GM21723 (cell line): Measurements from ENCODE around the gene SYT17.
"Not testable (repeated sequence)": the region's sequence is repeated elsewhere in the genome, so short reads cannot be mapped to it uniquely, and the experiment has no call there.

Experiments
- ATAC-seq: cut with Tn5 transposase; IDR thresholded peaks from one replicate; pipeline ENCODE4 v1.9.1; 2021; ENCODE audit warnings: mild to moderate bottlenecking, moderate library complexity; ENCODE audit not compliant: unreplicated experiment

Gene SYT17

DNA sequence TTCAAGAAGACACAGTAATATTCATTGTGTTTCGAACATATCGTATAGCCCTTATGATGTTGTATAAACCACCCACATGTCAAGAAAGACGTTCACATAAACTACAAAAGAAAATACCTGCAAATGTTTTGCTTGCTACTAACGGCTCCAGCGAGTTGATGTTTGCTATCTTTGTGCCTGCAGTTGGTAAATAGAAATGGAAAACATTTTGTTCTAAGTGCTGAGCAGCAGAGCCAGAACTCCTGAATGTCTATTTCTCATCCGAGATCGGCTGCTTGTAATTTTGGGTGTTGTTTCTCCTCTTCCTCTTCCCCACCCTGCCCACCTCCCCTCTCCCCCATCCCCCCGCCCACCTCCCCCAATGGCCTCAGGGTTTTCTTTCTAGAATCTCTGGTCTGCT is 5.0 kb downstream of the SYT17 start:
- no peak for ATAC-seq

DNA sequence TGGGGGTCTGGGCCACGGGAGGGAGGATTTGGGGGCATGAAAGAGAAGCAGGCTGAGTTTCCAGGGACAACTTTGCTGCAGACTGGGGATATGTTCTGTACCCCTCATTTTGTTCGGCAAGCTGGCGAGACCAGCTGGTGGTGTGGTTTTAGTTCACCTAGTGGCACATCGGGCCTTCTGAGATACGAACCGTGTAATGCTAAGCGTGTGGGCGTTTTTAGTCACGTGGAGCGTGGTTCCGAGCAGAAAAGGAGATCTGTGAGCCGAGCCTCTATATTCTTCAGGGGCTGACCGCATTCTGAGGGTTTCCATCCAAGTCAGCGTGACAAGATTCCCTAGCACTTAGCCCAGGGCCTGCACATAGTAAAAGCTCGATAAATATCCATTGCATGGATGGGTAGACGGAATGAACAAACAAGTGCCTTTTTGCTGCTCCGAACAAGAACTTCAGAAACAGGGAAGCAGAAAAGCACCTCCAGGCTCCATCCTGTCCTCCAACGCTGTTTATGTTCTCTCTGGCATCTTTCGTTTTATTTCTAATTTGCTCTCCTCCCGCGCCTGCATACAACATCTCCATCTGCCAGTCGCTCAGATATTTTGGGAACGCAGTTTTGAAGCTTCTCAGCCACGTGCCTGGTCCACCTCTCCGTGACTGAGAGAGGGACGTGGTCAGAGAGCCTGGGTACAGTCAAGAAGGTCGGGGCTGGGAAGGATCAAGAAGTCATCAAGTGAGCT is 5.8 kb downstream of the SYT17 start:
- no peak for ATAC-seq

DNA sequence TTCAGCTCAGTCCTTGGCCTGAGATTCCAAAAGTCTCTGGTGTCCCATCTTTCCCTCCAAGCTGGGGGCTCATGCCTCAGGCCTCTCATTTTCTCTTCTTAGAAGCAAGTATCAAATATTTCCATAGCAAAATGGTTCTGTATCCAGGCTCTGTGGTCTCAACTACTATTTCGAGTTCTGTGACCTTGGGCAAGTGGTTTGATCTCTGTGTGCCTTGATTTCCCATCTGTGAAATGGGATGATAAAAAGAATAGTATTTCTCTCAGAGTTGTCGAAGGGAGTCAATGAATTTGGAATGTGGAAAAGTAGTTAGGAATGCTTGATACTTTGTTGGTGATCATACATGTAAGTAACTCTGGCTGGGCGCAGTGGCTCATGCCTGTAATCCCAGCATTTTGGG is 6.4 kb downstream of the SYT17 start:
- ATAC-seq: no peak

DNA sequence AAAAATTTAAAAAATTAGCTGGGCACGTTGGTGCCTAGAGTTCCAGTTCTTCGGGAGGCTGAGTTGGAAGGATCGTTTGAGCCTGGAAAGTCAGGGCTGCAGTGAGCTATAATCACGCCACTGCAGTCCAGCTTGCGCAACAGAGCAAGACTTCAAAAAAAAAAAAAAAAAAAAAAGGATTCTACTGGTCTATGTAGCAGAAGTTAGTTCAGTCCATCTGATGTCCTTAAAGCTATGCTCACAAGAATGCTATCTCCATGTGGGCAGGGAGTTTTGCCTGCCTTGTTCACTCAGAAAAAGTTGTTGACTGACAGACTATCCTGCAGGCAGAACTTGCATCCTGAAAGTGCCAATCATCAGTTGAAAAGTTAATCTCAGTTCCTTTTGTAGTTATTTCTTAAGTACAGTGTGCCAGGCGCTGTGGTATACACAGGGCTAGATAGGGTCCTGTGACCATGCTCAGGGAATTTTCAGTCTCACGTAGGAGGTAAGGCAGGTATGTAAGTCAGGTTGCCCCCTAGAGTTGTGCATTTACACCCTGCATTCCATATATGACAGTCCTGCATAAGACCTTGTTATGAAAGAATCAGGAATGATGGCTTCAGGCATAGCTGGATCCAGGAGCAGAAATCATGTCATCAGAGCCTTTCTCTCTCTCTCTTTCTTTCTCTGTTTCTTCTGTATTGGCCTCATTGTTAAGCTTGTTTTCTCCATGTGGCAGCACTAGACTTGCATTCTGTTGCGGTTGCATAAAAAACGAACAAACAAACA is 7.6 kb downstream of the SYT17 start:
- ATAC-seq: no peak

DNA sequence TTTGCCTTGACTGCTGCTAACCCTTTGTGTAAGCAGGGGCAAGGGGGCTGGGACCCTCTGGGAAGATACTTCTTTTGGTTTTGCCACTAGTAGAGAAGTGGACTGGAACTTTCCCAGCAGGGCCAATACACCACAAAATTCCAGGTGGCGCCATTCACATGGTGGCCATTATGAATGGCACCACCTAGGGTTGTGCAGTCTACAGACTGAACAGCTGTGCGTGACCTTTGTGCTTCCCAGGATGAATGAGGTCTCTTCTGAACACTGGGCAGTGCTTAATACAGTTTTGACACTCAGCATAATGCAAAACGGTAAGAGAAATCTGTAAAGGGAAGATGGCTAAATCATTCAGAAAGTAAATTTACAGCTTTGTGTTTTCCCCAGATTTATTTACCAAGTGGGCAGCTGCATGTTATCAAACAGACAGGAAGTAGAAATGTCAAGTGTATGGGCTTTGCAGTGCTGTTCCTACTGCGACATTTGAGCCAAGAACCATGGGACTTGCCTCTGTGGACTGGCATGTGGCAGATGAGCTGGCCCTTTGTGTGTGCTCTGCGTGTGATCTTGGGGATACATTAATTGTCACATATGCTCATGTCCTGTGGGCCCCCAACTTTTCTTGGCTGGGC is 9.2 kb downstream of the SYT17 start:
- ATAC-seq: no peak

DNA sequence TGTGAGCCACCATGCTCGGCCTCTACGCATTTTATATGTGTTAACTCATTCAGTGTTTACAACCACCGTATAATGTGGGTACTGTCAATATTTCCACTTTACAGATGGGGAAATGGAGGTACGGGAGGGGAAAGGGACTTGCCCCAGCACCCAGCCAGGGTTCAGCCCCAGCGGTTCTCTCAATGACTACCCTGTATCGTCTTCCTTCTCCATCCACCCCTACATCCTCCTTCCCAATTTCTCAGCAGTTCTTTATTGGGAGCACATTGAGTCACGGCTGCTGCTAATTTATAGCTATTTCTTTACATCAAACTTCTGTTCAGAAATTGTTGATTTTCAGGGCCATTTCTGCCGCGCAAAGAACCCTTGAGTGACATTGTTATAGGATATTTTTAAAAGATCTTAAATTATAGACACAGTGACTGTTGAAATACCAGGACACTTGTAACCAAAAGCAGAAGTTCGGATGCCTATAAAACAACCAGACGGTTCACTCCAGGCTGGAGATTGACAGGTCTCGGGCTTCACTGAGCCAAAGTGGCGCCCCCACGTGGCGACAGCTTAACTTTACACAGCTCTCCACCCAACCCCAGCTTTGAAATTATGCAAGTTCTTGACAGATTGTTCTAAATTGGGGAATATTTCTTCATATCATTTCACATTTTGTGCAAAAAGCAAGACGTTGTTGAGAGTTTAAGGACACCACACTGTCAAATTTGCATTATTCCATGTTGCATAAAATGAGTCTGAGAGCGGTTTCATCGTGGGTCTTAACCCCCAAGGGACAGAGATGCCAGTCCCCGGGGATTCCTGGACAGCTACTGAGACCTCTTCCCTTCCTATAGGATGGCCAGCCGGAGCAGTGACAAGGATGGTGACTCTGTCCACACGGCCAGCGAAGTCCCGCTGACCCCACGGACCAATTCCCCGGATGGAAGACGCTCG is 11.8 kb downstream of the SYT17 start:
- ATAC-seq: no peak

DNA sequence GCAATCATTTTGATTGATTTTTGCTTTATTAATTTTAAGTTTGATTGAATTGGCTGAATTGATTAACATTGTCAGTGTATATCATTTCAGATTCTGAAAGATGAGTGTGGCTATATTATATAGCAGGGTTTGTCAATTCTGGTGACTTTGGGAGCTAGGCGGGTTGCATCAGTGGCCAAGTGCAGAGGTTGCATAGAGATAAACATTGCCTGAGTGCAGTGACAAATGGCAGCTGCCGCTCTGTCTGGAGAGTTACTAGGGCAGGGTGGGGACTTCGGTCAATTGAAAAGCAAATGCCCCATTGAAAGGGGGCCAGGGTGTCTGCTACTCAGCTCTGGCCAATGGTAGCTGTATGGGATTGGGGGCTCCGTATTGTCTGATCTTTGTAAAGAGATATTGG is 12.7 kb downstream of the SYT17 start:
- ATAC-seq: no peak

DNA sequence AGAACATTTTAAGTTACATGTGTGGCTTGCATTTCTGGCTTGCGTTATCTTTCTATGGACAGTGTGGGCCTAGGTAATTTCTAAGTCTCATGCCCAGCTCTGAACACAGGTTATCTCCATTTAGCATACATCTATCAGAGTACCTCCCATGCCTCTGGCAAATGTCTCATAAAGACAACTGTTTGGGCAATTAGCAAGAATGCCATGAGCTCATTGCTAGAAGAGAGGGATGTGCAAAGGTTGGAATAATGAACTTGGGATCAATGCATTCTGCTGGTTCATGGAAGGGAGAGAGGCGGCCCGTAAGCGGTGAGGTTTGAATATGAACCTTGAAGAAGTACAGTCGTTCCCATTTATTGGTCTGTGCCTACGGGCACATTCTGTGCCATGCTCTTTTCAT is 14.4 kb downstream of the SYT17 start:
- no peak for ATAC-seq

DNA sequence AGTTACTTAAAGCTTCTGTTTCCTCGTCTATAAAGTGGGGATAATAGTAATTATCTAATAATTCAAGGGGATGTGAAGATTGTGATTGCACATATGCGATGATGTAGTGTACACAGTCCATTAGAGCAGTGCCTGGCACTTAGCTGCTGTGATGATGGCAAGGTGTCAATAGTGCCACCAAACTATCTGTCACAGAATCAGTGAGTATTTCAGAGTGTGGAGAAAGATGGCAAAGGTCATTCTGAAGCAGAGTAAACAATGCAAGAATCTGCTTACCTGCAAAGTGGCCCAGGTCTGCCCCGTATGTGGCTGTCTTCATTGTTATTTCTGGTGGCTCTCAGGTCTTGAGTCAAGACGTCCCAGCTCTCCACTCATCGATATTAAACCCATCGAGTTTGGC is 15.1 kb downstream of the SYT17 start:
- ATAC-seq: no peak

DNA sequence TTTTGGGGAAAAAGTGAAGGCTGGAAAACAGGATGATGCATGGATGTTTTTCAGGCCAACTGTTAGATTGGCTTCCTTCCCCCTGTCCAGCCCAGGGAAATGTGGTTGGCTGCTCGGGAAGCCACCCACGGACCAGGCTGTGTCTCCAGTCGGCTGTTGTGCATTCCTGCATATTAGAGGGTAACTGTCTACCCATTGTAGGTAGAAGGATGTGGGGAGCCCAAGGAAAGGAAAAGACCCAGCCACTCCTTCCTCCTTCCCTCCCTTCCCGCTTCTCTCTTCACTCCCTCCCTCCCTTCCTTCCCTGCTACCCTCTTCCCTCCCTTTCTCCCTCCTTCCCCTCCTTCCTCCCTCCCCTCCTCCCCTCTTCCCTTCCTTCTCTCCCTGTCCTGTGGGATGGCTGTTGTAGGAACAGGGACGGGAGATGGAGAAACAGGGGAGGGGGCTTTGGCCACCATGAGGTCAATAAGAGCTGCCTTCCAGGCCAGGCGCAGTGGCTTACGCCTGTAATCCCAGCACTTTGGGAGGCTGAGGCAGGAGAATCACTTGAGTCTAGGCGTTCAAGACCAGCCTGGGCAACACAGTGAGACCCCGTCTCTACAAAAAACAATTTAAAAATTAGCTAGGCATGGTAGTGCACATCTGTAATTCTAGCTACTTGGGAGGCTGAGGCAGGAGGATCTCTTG is 16.9 kb downstream of the SYT17 start:
- no peak for ATAC-seq

DNA sequence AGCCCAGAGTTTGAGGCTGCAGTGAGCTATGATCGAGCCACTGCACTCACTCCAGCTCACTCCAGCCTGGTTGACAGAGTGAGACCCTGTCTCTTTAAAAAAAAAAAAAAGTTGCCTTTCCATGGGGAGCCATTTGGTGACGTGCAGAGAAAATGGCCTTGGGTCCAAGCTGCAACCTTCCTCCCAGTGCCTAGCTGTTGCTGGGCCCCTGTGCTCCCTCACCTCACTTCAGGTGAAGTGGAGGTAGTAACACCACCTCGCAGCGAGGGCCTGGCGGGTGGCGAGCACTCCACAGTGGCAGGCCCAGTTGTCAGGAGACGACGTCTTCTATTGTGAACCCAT is 17.4 kb downstream of the SYT17 start:
- ATAC-seq: no peak

DNA sequence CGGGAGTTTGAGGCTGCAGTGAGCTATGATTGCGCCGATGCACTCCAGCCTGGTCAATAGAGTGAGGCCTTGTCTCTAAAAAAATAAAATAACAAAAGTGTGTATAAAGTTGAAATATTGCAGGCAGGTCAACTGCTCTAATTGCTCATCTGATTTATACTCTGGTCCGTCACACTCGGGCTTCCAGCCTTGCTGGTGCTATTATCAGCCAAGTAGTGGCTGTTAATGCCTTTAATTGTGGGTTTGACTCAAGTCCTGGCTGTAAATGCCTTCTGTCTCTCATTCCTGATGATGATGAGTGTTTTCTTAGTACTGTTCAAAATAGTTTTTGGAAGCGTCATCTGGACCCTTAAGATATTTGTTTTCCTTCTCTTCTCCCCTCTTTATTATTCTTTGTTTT is 18.4 kb downstream of the SYT17 start:
- no peak for ATAC-seq

DNA sequence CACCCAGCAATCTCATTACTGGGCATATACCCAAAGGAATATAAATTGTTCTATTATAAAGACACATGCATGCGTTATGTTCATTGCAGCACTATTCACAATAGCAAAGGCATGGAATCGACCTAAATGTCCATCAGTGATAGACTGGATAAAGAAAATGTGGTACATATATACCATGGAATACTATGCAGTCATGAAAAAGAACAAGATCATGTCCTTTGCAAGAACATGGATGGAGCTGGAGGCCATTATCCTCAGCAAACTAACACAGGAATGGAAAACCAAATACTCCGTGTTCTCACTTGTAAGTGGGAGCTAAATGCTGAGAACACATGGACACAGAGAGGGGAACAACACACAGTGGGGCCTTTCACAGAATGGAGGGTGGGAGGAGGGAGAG is 19.9 kb downstream of the SYT17 start:
- ATAC-seq: not testable (repeated sequence)

DNA sequence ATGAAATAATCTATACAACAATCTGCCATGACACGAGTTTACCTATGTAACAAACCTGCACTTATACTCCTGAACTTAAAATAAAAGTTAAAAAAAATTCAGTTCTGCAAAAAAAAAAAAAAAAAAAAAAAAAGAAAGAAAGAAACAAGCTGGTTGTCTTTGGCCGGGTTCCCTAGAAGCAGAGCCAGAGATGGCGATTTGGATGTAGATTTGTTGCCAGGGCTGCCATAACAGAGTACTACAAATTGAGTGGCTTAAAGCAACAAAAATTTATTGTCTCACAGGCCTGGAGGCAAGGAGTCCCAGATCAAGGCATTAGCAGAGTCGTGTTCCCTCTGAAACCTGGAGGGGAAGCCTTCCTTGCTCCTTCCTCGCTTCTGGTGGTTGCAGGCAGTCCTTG is 20.4 kb downstream of the SYT17 start:
- no peak for ATAC-seq

DNA sequence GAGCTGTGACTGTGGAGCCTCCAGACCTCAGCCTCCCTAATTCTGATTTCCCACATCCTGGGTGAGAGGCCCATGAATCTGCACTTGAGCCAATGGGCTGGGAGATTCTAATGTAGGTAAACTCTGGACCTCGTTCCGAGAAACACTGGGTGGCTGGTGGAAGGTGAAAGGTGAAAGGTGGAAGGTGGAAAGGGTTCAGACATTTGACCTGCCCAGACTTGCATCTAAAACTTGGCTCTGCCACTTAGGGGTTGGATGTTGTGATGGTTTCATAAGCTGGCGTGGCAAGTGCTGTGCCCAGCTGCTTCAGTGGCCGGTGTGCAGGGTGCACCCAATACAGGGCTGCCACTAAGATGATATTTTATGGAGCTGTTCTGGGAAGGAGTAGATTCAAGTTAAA is 24.8 kb downstream of the SYT17 start:
- ATAC-seq: no peak

DNA sequence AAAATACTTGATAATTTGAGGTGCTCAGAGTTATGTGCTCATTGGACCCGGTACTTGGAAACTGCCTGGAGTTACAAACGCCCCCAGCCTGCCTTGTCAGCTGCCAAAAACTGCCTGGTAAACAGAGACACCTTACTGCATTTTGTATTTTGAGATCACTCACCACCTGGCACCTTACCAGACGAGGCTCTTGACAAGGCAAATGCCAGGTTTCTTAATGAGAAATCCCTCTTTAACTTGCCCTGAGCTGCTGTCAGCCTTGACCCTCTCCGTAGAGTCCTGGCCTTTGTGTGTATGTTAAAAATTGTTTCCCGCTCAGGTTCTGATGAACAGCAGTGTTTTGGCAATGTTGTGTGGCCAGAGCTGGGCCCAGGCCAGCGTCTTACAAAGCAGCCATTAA is 28.8 kb downstream of the SYT17 start:
- no peak for ATAC-seq

DNA sequence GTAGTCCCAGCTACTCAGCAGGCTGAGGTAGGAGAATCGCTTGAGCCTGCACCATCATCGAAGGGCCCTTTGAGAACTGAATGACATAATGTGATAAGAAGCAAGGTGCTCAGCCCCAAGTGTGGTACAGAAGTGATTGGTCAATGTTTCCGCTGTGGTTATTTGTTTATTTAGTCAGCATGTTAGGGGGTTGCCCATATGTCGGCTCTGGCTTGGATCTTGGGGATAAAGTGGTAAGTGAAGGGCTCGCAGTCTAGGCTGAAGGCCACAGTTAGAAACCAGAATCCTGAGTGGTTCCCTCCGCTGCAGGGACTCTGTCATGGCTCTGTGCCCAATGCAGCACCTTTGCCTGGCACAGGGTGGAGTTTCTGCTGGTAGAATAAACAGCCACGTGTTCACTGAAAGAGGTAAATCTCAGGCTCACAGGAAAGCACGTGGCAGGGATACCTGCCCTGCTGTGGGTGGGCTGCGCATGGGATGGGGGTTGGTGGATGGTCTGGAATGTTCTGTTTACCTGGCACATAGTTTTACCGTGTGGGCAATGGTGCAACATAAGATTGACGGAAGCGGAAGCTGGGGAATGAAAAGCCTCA is 35.4 kb downstream of the SYT17 start:
- ATAC-seq: no peak

DNA sequence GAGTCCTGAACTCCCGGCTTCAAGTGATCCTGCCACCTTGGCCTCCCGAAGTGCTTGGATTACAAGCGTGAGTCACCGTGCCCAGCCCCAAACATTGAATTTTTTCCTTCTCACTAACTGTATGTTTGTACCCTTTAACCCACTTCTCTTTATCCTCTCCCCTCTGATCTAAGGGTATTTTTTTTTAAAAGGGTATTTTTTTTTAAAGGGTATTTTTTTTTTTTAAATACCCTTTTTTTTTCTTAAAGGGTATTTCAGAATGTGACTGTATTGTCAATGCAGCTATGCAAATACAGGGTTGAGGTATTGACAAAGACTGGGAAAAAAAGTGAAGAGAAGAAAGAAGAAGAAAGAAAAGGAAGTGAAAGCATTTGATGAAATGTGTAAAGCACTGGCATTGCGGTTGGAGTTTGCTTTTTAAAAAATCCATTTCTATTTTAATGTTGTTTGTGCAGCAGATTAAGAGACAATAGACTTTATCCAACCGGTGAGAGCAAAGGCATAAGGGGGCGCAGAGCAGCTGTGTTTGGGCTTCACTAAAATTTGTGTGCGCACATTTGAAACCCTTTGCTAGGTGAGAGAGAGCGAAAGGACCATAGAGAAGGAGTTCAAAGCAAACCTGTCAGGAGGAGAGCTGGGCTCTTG is 42.4 kb downstream of the SYT17 start:
- peak; percentile 84 for ATAC-seq

DNA sequence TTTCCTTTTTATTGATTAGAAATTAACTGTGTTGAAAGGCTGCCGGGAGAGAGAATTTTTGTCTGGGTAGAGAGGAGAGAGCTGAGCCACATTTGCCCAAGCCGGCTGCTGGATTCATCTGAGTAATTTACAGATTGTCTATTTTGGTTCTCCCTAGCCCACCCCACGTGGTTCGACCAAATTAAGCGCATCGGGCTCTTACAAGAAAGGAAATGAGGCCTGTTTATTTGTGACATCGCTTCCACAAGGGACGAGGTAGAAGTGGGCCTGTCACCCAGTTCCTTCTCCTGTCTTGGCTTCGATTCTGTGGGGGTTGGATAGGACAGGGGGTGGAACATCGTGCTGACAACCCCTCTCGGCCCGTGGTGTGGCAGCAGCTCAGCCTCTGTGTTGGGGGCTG is 42.9 kb downstream of the SYT17 start:
- ATAC-seq: peak; percentile 46

DNA sequence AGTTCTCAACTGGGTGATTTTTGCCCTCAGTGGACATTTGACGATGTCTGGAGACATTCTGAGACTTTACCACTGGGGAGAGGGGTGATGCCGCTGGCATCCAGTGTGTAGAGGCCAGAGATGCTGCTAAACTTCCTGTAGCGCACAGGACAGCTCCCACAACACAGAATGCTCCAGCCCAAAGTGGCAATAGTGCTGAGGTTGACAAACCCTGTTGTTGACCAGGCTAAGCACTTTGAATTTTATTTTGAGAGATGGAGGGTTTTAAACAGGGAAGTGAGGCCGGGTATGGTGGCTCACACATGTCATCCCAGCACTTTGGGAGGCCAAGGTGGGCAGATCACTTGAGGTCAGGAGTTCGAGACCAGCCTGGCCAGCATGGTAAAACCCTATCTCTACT is 44.0 kb downstream of the SYT17 start:
- no peak for ATAC-seq
